GM12878 (cell line): ENCODE results near the gene MMP11. TPM values are rescaled to one million over a fixed set of nuclear protein-coding genes. Genes with fewer than 3 reads are reported as not detected.

Experiments used
- CREM ChIP-seq: IDR thresholded peaks from 2 replicates; pipeline ENCODE4 v1.6.1; 2014; ENCODE audit warnings: antibody characterized with exemption, low read depth
- IKZF1 ChIP-seq: fragments of 450-650 bp; conservative IDR thresholded peaks from 2 replicates; pipeline ENCODE4 v1.6.1; 2017; ENCODE audit warnings: antibody characterized with exemption, mild to moderate bottlenecking
- MXI1 ChIP-seq: fragments of 150-350 bp; IDR thresholded peaks from 2 replicates; pipeline ENCODE4 v1.6.1; 2011; ENCODE audit warnings: low read depth, mild to moderate bottlenecking, inconsistent platforms, low read length, improper control_type of control experiment
- MYC ChIP-seq: IDR thresholded peaks from 2 replicates; pipeline ENCODE4 v1.6.1; 2011; ENCODE audit warnings: mild to moderate bottlenecking, low read length, moderate library complexity, inconsistent platforms; ENCODE audit not compliant: insufficient read depth, insufficient replicate concordance, insufficient read length, severe bottlenecking
- PBX3 ChIP-seq: IDR thresholded peaks from 2 replicates; pipeline ENCODE4 v1.6.1; 2011; ENCODE audit warnings: mild to moderate bottlenecking, low read depth, low read length, moderate library complexity; ENCODE audit not compliant: insufficient replicate concordance
- STAT3 ChIP-seq: IDR thresholded peaks from 2 replicates; pipeline ENCODE4 v1.6.1; 2011; ENCODE audit warnings: low read depth, low read length, improper control_type of control experiment
- USF2 ChIP-seq: IDR thresholded peaks from 2 replicates; pipeline ENCODE4 v1.6.1; 2011; ENCODE audit warnings: low read depth, low read length, improper control_type of control experiment, borderline replicate concordance
- ZNF217 ChIP-seq: fragments of 450-650 bp; IDR thresholded peaks from 2 replicates; pipeline ENCODE4 v1.6.1; 2017; ENCODE audit warnings: antibody characterized with exemption, mild to moderate bottlenecking
- ZSCAN29 ChIP-seq: fragments of 450-650 bp; IDR thresholded peaks from 2 replicates; pipeline ENCODE4 v1.6.1; 2017; ENCODE audit warnings: mild to moderate bottlenecking, moderate library complexity
- polyA plus RNA-seq, 11 experiments: library from polyadenylated mRNA; depleted of rRNA in 4 of 11; unstranded in 6 of 11; stranded (reverse) in 5 of 11; fragments of >200 nt; fragmentation: Nextera tagmentation in 4 of 11; fragmentation: Illumina TruSeq in 1 of 11; extraction: Ambion mirVana in 4 of 11; extraction: Trizol in 1 of 11; gene quantifications; 1 replicate in 1 of 11; 2 replicates in 10 of 11; pipeline versions ENCODE4 v1.2.1 to v1.2.3, GENCODE V29; 2011 to 2016; ENCODE audit warnings: inconsistent platforms in 2 of 11, missing spikeins in 2 of 11, low read depth in 1 of 11
- total RNA-seq, 4 experiments: library from RNA; depleted of rRNA in 3 of 4; stranded (reverse); fragments of >200 nt in 3 of 4; fragmentation: Illumina TruSeq in 1 of 4; extraction: Trizol in 1 of 4; gene quantifications; 2 replicates each; pipeline versions ENCODE4 v1.2.1 to v1.2.3, GENCODE V29; 2013 to 2021
- TF ChIP-seq, protein P1 (sequence below): fragments of 450-650 bp; IDR thresholded peaks from 2 replicates; pipeline ENCODE4 v1.6.1; 2017; ENCODE audit warnings: low read depth, mild to moderate bottlenecking, moderate library complexity

MMP11 gene
- total and polyA plus RNA-seq, 10 of the 15 experiments (the other 5 are each of a cell fraction or from before 2014, with no cell fraction given), result 0.03 to 1.1 (median 0.31) TPM; not detected in 2

GRCh38 chr22:23800297-23801237 is 27.9 kb downstream of the MMP11 start (continued):
- TF ChIP-seq ZSCAN29 (no peak), USF2 (no peak), MYC (no peak), MXI1 (peak; percentile 32; the same call in 1 of the 2 replicates), STAT3 (no peak), ZNF217 (no peak), CREM (peak; percentile 37; the same call in 1 of the 2 replicates), PBX3 (no peak), IKZF1 (peak; percentile 71)
- TF ChIP-seq, protein P1, sequence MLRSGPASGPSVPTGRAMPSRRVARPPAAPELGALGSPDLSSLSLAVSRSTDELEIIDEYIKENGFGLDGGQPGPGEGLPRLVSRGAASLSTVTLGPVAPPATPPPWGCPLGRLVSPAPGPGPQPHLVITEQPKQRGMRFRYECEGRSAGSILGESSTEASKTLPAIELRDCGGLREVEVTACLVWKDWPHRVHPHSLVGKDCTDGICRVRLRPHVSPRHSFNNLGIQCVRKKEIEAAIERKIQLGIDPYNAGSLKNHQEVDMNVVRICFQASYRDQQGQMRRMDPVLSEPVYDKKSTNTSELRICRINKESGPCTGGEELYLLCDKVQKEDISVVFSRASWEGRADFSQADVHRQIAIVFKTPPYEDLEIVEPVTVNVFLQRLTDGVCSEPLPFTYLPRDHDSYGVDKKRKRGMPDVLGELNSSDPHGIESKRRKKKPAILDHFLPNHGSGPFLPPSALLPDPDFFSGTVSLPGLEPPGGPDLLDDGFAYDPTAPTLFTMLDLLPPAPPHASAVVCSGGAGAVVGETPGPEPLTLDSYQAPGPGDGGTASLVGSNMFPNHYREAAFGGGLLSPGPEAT, result 0 out of 2 replicates have a peak, but pooled peaks have one; percentile 17
- TF ChIP-seq, all 136 proteins: peak for 45
